RWPE1 (cell line): ENCODE measurements around the gene STAT5B.
"Not testable (repeated sequence)": the region's sequence is repeated elsewhere in the genome, so short reads cannot be mapped to it uniquely, and the experiment has no call there.

Source experiments
- CTCF ChIA-PET: fragments of 350-600 bp; sonication (Branson Sonifier 250); formaldehyde crosslinking; extraction: SDS; loops from one replicate; lab custom pipeline; 2021; lab: Yijun Ruan, JAX
- POLR2A ChIA-PET: fragments of 400-600 bp; formaldehyde crosslinking; extraction: SDS; loops from one replicate; lab custom pipeline; 2020; ENCODE audit warnings: antibody characterized with exemption; ENCODE audit not compliant: low non-redundant PET; lab: Yijun Ruan, JAX
- DNase-seq: peaks from one replicate; pipeline ENCODE4 v3.0.0; 2012; ENCODE audit warnings: low spot score
- H3K27ac ChIP-seq: fragments of 450-650 bp; 2 replicates; pipeline ENCODE4 v1.5.1; 2017
- TF ChIP-seq, protein P1 (sequence below): fragments of 450-650 bp; conservative IDR thresholded peaks from 2 replicates; pipeline ENCODE4 v1.5.1; 2017; ENCODE audit warnings: low read depth, mild to moderate bottlenecking

Gene STAT5B

DNA sequence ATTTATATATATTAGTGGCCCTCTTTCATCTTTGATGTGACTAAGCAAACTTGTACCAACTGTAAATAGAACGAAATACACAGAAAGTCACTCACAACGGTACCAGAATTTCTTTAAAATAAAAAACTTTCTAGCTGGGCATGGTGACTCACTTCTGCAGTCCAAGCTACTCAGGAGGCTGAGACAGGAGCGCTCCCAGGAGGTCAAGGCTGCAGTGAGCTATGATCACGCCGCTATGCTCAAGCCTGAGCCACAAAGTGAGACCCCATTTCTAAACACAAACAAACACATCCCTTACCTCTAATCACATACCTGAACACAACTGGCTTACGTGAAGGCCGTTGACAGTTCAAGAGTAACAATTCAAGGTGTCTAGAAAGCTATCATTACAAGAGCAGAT lies 29.7 kb downstream of the STAT5B start:
- no peak overlapping the region for H3K27ac ChIP-seq
- POLR2A ChIA-PET: no interaction called here
- DNase-seq: no peak
- CTCF ChIA-PET: interaction anchor here (0.7 kb wide), 1 partner anchor 28 kb away, joined by 3 read pairs; no protein-coding TSS in a partner anchor
- TF ChIP-seq, protein P1, sequence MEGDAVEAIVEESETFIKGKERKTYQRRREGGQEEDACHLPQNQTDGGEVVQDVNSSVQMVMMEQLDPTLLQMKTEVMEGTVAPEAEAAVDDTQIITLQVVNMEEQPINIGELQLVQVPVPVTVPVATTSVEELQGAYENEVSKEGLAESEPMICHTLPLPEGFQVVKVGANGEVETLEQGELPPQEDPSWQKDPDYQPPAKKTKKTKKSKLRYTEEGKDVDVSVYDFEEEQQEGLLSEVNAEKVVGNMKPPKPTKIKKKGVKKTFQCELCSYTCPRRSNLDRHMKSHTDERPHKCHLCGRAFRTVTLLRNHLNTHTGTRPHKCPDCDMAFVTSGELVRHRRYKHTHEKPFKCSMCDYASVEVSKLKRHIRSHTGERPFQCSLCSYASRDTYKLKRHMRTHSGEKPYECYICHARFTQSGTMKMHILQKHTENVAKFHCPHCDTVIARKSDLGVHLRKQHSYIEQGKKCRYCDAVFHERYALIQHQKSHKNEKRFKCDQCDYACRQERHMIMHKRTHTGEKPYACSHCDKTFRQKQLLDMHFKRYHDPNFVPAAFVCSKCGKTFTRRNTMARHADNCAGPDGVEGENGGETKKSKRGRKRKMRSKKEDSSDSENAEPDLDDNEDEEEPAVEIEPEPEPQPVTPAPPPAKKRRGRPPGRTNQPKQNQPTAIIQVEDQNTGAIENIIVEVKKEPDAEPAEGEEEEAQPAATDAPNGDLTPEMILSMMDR: no peak

DNA sequence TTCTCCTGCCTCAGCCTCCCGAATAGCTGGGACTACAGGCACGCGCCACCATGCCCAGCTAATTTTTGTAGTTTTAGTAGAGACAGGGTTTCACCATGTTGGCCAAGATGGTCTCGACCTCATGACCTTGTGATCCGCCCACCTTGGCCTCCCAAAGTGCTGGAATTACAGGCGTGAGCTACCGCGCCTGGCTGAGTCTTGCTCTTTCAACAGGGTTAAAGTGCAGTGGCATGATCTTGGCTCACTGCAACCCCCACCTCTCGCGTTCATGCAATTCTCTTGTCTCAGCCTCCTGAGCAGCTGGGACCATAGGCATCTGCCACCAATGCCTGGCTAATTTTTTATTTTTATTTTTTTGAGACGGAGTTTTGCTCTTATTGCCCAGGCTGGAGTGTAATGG lies 31.0 kb downstream of the STAT5B start:
- POLR2A ChIA-PET, DNase-seq, H3K27ac ChIP-seq, CTCF ChIA-PET: not testable (repeated sequence)

DNA sequence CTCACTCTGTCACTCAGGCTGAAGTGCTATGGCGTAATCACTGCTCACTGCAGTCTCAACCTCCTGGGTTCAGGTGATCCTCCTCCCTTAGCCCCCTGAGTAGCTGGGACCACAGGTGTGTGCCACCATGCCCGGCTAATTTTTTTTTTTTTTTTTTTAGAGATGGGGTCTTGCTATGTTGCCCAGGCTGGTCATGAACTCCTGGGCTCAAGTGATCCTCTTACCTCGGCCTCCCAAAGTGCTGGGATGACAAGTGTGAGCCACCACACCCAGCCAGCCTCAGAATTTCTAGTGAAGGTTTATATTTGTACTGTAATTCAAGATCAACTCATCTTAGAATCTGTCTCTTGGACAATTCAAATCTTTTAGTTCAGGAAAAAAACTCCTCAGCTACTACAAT lies 32.1 kb downstream of the STAT5B start:
- CTCF ChIA-PET: interaction anchor here (0.6 kb wide), 2 partner anchors 40 to 1285 kb away, joined by 3 read pairs; no protein-coding TSS in a partner anchor
- POLR2A ChIA-PET: not testable (repeated sequence)

DNA sequence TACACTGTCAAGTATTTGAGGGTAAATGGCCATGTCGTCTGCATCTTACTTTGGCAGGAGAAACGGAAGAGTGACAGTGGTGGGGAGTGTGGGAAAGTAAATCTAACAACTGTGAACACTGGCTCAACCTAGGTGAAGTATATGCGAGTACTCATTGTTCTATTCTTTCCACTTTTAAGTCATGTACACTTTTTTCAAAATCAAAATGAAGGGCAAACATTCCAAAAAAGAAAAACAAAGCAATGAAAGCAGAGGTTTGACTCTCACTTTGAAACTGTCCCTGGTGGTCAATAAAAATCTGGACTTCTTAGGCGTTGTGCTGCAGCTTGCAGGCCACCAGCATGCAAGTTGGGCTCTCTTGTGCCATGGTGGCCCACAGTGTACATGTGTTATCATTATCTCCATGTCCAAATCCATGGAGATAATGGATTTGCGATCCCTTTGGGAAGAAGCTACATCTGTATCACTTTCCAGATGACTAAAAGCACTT lies 32.7 kb downstream of the STAT5B start:
- TF ChIP-seq, protein P1: no peak
- no peak overlapping the region for H3K27ac ChIP-seq
- no peak for DNase-seq
- ChIA-PET CTCF (interaction anchor here (0.6 to 0.7 kb wide), 3 partner anchors 39 to 1286 kb away, joined by 3 read pairs; no protein-coding TSS in a partner anchor), POLR2A (no interaction called here)

More for the DNA sequence above, 32.1 kb downstream of the STAT5B start:
- not testable (repeated sequence) for H3K27ac ChIP-seq, DNase-seq

DNA sequence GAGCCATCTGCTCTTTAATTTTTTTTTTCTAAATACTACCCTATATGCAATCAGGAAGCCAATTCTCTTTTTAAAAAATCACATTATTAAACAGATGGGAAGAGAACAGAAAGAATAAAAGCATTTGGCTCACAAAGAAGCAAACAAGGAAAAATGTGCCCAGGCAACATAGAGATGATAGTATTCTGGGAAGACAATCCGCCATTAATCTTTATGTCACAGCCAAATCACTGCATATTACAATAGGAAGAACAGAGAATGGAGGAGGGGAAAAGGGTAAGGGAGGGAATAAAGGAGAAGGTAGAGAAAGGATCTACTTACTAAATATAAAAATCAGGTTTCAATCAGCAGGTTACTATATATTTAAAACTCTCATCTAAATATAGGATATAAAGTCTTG lies 34.3 kb downstream of the STAT5B start:
- DNase-seq: no peak
- TF ChIP-seq, protein P1: no peak
- ChIA-PET CTCF (no interaction called here), POLR2A (no interaction called here)
- H3K27ac ChIP-seq: no peak overlapping the region

DNA sequence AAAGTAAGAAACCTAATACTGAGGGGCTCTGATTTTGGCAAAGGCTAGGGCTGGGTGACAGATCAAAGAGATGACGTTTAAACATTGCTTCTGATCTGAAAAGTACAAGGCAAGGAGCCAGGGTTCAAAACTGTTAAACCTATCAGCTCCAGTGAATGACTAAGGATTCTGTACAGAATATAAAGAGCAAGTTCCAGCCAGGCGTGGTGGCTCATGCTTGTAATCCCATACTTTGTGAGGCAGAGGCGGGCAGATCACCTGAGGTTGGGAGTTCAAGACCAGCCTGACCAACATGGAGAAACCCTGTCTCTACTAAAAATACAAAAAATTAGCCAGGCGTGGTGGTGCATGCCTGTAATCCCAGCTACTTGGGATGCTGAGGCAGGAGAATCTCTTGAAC lies 35.3 kb downstream of the STAT5B start:
- POLR2A ChIA-PET, H3K27ac ChIP-seq, CTCF ChIA-PET, DNase-seq: not testable (repeated sequence)

DNA sequence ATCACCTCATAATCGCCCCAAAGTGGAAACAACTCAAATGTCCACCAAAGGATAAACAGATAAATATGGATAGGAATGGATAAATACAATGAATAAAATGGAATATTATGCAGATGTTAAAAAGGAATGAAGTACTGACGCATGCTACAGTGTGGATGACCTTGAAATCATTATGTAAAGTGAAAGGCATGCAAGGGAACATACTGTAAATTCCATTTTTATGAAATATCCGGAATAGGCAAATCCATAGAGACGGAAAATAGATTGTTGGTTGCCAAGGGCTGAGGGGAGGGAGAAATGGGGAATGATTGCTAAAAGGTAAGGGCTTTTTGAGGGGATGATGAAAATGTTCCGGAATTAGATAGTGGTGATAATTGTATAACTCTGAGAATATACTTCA lies 36.0 kb downstream of the STAT5B start:
- ChIA-PET CTCF (interaction anchor here (0.7 kb wide), 1 partner anchor 14 kb away, joined by 4 read pairs; no protein-coding TSS in a partner anchor), POLR2A (no interaction called here)
- TF ChIP-seq, protein P1: no peak
- DNase-seq: no peak
- H3K27ac ChIP-seq: no peak overlapping the region

DNA sequence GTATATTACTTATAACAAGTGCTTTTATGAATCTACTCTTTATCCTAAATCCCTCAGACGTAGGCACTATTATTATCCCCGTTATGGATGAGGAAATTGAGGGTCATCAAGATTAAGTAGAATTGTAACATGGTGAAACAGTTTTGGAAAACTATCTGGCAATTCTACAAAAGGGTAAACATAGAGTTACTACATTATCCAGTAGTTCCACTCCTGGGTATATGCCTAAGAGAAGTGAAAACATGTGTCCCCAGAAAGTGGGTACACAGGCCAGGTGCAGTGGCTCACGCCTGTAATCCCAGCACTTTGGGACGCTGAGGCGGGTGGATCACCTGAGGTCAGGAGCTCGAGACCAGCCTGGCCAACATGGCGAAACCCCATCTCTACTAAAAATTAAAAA lies 36.6 kb downstream of the STAT5B start:
- DNase-seq, H3K27ac ChIP-seq, POLR2A ChIA-PET: not testable (repeated sequence)
- CTCF ChIA-PET: interaction anchor here (0.7 kb wide), 1 partner anchor 15 kb away, joined by 4 read pairs; no protein-coding TSS in a partner anchor

DNA sequence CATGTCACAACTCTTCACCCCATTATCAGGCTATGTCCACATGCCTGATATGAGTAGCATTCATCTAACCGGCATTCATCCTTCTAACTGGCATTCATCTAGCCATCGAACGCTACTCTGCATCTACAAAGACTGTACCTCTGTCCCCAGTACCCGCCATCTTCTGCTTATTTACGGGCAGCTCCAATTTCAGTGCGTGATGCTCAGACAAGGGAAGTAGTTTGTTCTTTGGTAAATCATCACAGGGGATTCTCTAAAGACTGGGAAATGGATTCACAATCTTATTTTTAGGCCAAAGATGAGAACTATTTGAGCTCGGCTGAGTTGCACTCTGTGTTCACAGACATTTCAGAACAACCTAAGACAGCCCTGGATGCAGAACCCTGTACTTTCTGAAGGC lies 39.4 kb downstream of the STAT5B start:
- DNase-seq: no peak
- H3K27ac ChIP-seq: no peak overlapping the region
- TF ChIP-seq, protein P1: no peak
- CTCF ChIA-PET: no interaction called here
- POLR2A ChIA-PET: no interaction called here
